SW 1271 (cell line): ENCODE data around the gene SLCO1A2.

ENCODE experiments used
- DNase-seq, 2 experiments: peaks; one replicate each; lab custom pipeline; 2025; lab: John Stamatoyannopoulos, UW

The SLCO1A2 gene

GRCh38 chr12:21219206-21219605 lies 115.5 kb downstream of the SLCO1A2 start:
- no peak for DNase-seq
